Breast epithelium (tissue), 4 donors: ENCODE measurements around the gene GLIS2. TPM values are rescaled to one million over a fixed set of nuclear protein-coding genes. Genes with fewer than 3 reads are reported as not detected.

Experiments
- DNase-seq, 2 donors: peaks; one replicate each; pipeline ENCODE4 v3.0.0-alpha.2; 2019; ENCODE audit warnings: low spot score in 2 of 2
- H3K27ac ChIP-seq, 2 donors: fragments of 200-600 bp; sonication (generic) in 1 of 2; one replicate each; pipeline ENCODE4 v1.5.1; 2016 to 2019; ENCODE audit warnings: mild to moderate bottlenecking in 1 of 2
- H3K27me3 ChIP-seq, 2 donors: fragments of 200-600 bp; sonication (generic) in 1 of 2; one replicate each; pipeline versions ENCODE4 v1.5.1 to v1.6.0; 2017 to 2019; ENCODE audit warnings: control low read depth in 1 of 2, mild to moderate bottlenecking in 1 of 2
- H3K36me3 ChIP-seq: fragments of 200-600 bp; one replicate; pipeline ENCODE4 v1.5.1; 2019
- H3K4me1 ChIP-seq, 2 donors: fragments of 200-600 bp; sonication (generic); one replicate each; pipeline ENCODE4 v1.5.1; 2016 to 2019; ENCODE audit warnings: control low read depth in 1 of 2
- H3K4me3 ChIP-seq, 3 donors: fragments of 200-600 bp; sonication (generic); 1 replicate in 2 of 3; 2 replicates in 1 of 3; pipeline ENCODE4 v1.5.1; 2016 to 2019; ENCODE audit warnings: mild to moderate bottlenecking in 3 of 3, moderate library complexity in 2 of 3
- H3K9me3 ChIP-seq, 2 donors: fragments of 200-600 bp; sonication (generic) in 1 of 2; one replicate each; pipeline ENCODE4 v1.5.1; 2016 to 2019; ENCODE audit warnings: control low read depth in 1 of 2
- CTCF ChIP-seq, 3 donors: fragments of 450-650 bp; IDR thresholded peaks; one replicate each; pipeline ENCODE4 v1.5.1; 2016 to 2017; ENCODE audit warnings: antibody characterized with exemption in 3 of 3, mild to moderate bottlenecking in 3 of 3, moderate library complexity in 3 of 3
- POLR2A ChIP-seq: fragments of 450-650 bp; IDR thresholded peaks from one replicate; pipeline ENCODE4 v1.6.1; 2016; ENCODE audit warnings: antibody characterized with exemption, mild to moderate bottlenecking, moderate library complexity
- POLR2AphosphoS5 ChIP-seq, 3 donors: sonication (generic); formaldehyde crosslinking; IDR thresholded peaks; one replicate each; pipeline ENCODE4 v1.6.1; 2017; ENCODE audit warnings: antibody characterized with exemption in 3 of 3
- intact Hi-C: fragments of 100-400 bp; cut with DNase I; formaldehyde crosslinking; loops from one replicate; pipeline ENCODE4 v1.15.1; 2023; ENCODE audit warnings: low total_unique reads
- total RNA-seq, 3 donors: library from RNA; depleted of rRNA; stranded (reverse); fragments of >200 nt; gene quantifications; one replicate each; pipeline ENCODE4 v1.1.0, GENCODE V29; 2016

Gene GLIS2
- total RNA-seq, 3 donors from 2014 or later: 0.96 to 3.9 (median 1.5) TPM

- Histone ChIP-seq H3K36me3 (no peaks in the 10 kb centered on the region), H3K27ac (no peak overlapping the region), H3K4me3 (peak overlapping the region in 2 of 3 donors; percentile 9 to 42), H3K27me3 (no peaks in the 10 kb centered on the region), H3K9me3 (no peaks in the 10 kb centered on the region), H3K4me1 (peaks cover 0 to 6% of the 10 kb centered on the region in 2 donors)
- intact Hi-C loops: no loop called here
- peak; percentile 57 to 74 for DNase-seq
- TF ChIP-seq CTCF (IDR thresholded peaks at IDR 0.05) (peak; percentile 70 to 92 (median 88)), POLR2A (no peak)
Observed at GRCh38 chr16:4288148-4288921, 27.5 kb upstream of the GLIS2 start.

- TF ChIP-seq CTCF (IDR thresholded peaks at IDR 0.05) (no peak), POLR2AphosphoS5 (IDR thresholded peaks at IDR 0.05) (no peak), POLR2A (no peak)
- intact Hi-C loops: no loop called here
- no peak for DNase-seq
Observed at GRCh38 chr16:4290236-4290830, 25.5 kb upstream of the GLIS2 start.

GRCh38 chr16:4291699-4292098, 24.2 kb upstream of the GLIS2 start:
- H3K27ac ChIP-seq: no peak overlapping the region
- H3K4me3 ChIP-seq: no peak overlapping the region
- peaks cover 0 to 10% of the 10 kb centered on the region in 2 donors for H3K4me1 ChIP-seq
- no peak for TF ChIP-seq POLR2A
- TF ChIP-seq POLR2AphosphoS5 (IDR thresholded peaks at IDR 0.05): no peak
- TF ChIP-seq CTCF (IDR thresholded peaks at IDR 0.05): no peak
- intact Hi-C loops: no loop called here
- H3K9me3 ChIP-seq: no peaks in the 10 kb centered on the region
- no peaks in the 10 kb centered on the region for H3K27me3 ChIP-seq
- no peak for DNase-seq
- H3K36me3 ChIP-seq: no peaks in the 10 kb centered on the region

More at GRCh38 chr16:4290236-4290830, 25.5 kb upstream of the GLIS2 start:
- H3K4me3 ChIP-seq: no peak overlapping the region
- no peak overlapping the region for H3K27ac ChIP-seq
- no peaks in the 10 kb centered on the region for H3K36me3 ChIP-seq
- H3K9me3 ChIP-seq: no peaks in the 10 kb centered on the region
- H3K4me1 ChIP-seq: peaks cover 0 to 10% of the 10 kb centered on the region in 2 donors
- no peaks in the 10 kb centered on the region for H3K27me3 ChIP-seq

- H3K36me3 ChIP-seq: no peaks in the 10 kb centered on the region
- H3K4me1 ChIP-seq: peaks cover 0 to 9% of the 10 kb centered on the region in 2 donors
- no peak for TF ChIP-seq POLR2AphosphoS5 (IDR thresholded peaks at IDR 0.05)
- no peak for TF ChIP-seq POLR2A
- no peak for TF ChIP-seq CTCF (IDR thresholded peaks at IDR 0.05)
- H3K9me3 ChIP-seq: no peaks in the 10 kb centered on the region
- H3K27ac ChIP-seq: peak overlapping the region in 1 of 2 donors; percentile 75
- H3K27me3 ChIP-seq: no peaks in the 10 kb centered on the region
- peak overlapping the region in 1 of 3 donors; percentile 41 for H3K4me3 ChIP-seq
- DNase-seq: no peak
- intact Hi-C loops: no loop called here
Observed at GRCh38 chr16:4293181-4293716, 22.6 kb upstream of the GLIS2 start.
